Spinal cord (tissue), 10 donors: Measurements from ENCODE around the gene AEBP1. TPM values are rescaled to one million over a fixed set of nuclear protein-coding genes. Genes with fewer than 3 reads are reported as not detected.
"Not testable (repeated sequence)": the region's sequence is repeated elsewhere in the genome, so short reads cannot be mapped to it uniquely, and the experiment has no call there.

Experiments used
- DNase-seq, 6 donors: peaks; one replicate each; pipeline versions ENCODE4 v3.0.0 to v3.0.0-alpha.2; 2013 to 2015; ENCODE audit warnings: low spot score in 6 of 6, low read depth in 4 of 6
- H3K27ac ChIP-seq: one replicate; pipeline ENCODE4 v1.5.1; 2013; ENCODE audit warnings: low read depth, low read length, control low read depth
- H3K27me3 ChIP-seq: one replicate; pipeline ENCODE4 v1.6.1; 2013; ENCODE audit warnings: low read length; ENCODE audit not compliant: control insufficient read depth, insufficient read depth
- H3K36me3 ChIP-seq: one replicate; pipeline ENCODE4 v1.6.1; 2013; ENCODE audit warnings: low read length; ENCODE audit not compliant: control insufficient read depth, insufficient read depth
- H3K4me1 ChIP-seq: one replicate; pipeline ENCODE4 v1.6.1; 2013; ENCODE audit warnings: low read length; ENCODE audit not compliant: control insufficient read depth, insufficient read depth
- H3K4me3 ChIP-seq: one replicate; pipeline ENCODE4 v1.5.1; 2013; ENCODE audit warnings: low read depth, low read length, control low read depth
- H3K9me3 ChIP-seq: one replicate; pipeline ENCODE4 v1.6.1; 2013; ENCODE audit warnings: low read length; ENCODE audit not compliant: control insufficient read depth, insufficient read depth
- WGBS: methylation state at CpG from one replicate; pipeline ENCODE4 v1.1.5; 2013; ENCODE audit warnings: missing lambda C conversion rate; ENCODE audit not compliant: insufficient coverage; 5-methylcytosine and 5-hydroxymethylcytosine counted together
- polyA plus RNA-seq, 2 donors: library from polyadenylated mRNA; unstranded; fragments of 120-200 nt; gene quantifications; one replicate each; pipeline ENCODE4 v1.2.1, GENCODE V29; 2013; ENCODE audit not compliant: insufficient read length in 2 of 2
- total RNA-seq, 2 donors: library from RNA; depleted of rRNA in 1 of 2; stranded (reverse); fragments of 120-200 nt in 1 of 2; fragments of >200 nt in 1 of 2; gene quantifications; one replicate each; pipeline versions ENCODE4 v1.2.3 to v1.2.4, GENCODE V29; 2013 to 2014
- donor health status: healthy.

Gene AEBP1
- total and polyA plus RNA-seq, 4 donors = 39.9 to 102 (median 72.2) TPM

DNA sequence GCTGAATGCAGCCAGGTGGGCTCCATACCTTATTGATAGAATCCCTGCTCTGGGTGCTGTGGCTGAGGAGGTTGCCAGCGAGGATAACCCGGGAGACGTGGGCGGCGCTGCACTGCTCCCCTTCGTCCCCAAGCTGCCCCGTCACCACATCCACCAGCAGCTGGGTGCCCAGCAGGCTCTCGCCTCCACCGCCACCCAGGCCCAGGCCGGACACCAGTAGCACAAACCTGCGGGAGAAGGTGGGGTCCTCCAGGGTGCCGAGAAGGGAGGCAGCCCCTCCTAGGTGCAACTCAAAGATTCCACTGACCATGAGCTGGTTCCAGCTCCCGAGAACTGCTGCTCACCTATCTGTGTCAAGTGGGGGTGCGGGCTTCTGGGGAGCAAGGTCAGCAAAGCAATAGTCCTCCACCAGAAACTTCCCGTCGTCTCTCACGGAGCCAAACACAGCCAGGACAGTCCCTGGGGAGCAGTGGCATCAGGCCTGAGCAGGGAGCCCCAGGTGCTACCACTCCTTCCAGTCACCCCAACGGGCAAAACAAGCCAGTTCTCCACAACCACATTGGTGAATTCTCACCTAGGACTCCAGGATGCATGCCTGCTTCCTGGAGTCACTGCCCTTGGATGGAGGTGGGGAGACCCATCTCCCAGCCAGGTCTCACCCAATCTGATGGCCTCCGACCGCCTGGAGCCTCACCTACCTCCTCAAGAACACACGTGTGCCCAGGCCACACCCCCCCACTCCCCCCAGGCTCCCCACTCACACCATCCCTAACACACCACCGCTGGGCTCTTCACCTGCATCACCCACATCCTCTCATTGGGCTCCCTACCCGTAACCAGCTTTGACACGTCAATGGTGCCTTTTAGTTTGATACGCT is 12.9 kb downstream of the AEBP1 start:
- 93% methylated on average over 24 of the region's 25 CpGs for WGBS
- DNase-seq = no peak

DNA sequence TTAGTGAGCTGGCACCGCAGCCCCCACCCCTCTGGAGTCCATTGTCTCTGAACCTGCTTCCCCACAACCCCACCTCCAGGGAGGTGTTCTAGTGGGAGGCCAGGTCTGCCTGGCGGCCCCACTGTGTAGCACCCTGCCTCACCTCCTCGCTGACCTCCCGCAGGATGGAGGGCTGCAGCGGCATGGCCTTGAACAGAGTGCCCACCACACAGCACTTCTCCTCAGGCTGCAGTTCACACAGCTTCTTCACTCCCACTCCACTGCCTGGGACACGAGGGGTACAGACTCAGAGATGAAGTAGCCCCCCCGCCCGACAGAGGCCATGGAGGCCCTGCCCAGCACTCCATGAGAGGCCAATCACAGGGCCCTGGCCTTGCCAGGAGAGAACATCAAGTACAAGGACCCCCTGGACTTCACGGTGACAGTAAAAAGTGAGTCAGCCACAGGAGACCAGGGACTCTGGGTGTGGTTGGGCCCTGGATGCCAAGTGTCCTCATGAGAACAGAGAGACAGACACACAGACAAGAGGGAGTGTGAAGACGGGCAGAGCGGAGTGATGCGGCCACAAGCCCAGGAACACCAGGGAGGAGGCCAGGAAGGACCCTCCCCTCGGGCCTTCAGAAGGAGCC is 13.8 kb downstream of the AEBP1 start:
- peaks cover 80% of the 10 kb centered on the region for H3K36me3 ChIP-seq
- no peak overlapping the region for H3K27ac ChIP-seq
- DNase-seq = no peak
- 95% methylated on average over 11 of the region's 13 CpGs for WGBS
- no peak overlapping the region for H3K4me3 ChIP-seq
- H3K27me3 ChIP-seq = no peaks in the 10 kb centered on the region
- H3K9me3 ChIP-seq = no peaks in the 10 kb centered on the region
- peaks cover 50% of the 10 kb centered on the region for H3K4me1 ChIP-seq

More for the DNA sequence above, 12.9 kb downstream of the AEBP1 start:
- Histone ChIP-seq H3K9me3 (no peaks in the 10 kb centered on the region), H3K4me3 (no peak overlapping the region), H3K27me3 (no peaks in the 10 kb centered on the region), H3K27ac (no peak overlapping the region), H3K4me1 (peaks cover 54% of the 10 kb centered on the region), H3K36me3 (peaks cover 89% of the 10 kb centered on the region)

- DNase-seq = no peak
- H3K36me3 ChIP-seq = peaks cover 60% of the 10 kb centered on the region
- H3K27ac ChIP-seq = no peak overlapping the region
- WGBS = 86% methylated on average over 8 of the region's 8 CpGs
- H3K27me3 ChIP-seq = no peaks in the 10 kb centered on the region
- peaks cover 41% of the 10 kb centered on the region for H3K4me1 ChIP-seq
- H3K4me3 ChIP-seq = no peak overlapping the region
- no peaks in the 10 kb centered on the region for H3K9me3 ChIP-seq
Measured at GRCh38 chr7:44119829-44120380, 15.8 kb downstream of the AEBP1 start.

GRCh38 chr7:44120395-44120794 is 16.2 kb downstream of the AEBP1 start:
- H3K4me1 ChIP-seq = peaks cover 36% of the 10 kb centered on the region
- WGBS = no CpG with 5 or more reads among the region's 6 CpGs

GRCh38 chr7:44121761-44122420 is 17.7 kb downstream of the AEBP1 start:
- DNase-seq = no peak
- H3K4me1 ChIP-seq = peaks cover 23% of the 10 kb centered on the region
- WGBS = 88% methylated on average over 11 of the region's 12 CpGs
- no peaks in the 10 kb centered on the region for H3K27me3 ChIP-seq
- no peaks in the 10 kb centered on the region for H3K9me3 ChIP-seq
- H3K36me3 ChIP-seq = peaks cover 41% of the 10 kb centered on the region
- H3K27ac ChIP-seq = no peak overlapping the region
- no peak overlapping the region for H3K4me3 ChIP-seq

More at GRCh38 chr7:44120395-44120794, 16.2 kb downstream of the AEBP1 start:
- Histone ChIP-seq H3K36me3 (peaks cover 56% of the 10 kb centered on the region), H3K27me3 (no peaks in the 10 kb centered on the region), H3K9me3 (no peaks in the 10 kb centered on the region), H3K4me3 (no peak overlapping the region), H3K27ac (no peak overlapping the region)
- no peak for DNase-seq

- Histone ChIP-seq H3K27me3 (no peaks in the 10 kb centered on the region), H3K4me3 (peak overlapping the region; percentile 60), H3K27ac (peak overlapping the region; percentile 82), H3K36me3 (peaks cover 35% of the 10 kb centered on the region), H3K9me3 (peaks cover 2% of the 10 kb centered on the region), H3K4me1 (peaks cover 23% of the 10 kb centered on the region)
- WGBS = 40% methylated on average over 1 of the region's 1 CpG
- DNase-seq = no peak
Measured at GRCh38 chr7:44122529-44122928, 18.4 kb downstream of the AEBP1 start.

DNA sequence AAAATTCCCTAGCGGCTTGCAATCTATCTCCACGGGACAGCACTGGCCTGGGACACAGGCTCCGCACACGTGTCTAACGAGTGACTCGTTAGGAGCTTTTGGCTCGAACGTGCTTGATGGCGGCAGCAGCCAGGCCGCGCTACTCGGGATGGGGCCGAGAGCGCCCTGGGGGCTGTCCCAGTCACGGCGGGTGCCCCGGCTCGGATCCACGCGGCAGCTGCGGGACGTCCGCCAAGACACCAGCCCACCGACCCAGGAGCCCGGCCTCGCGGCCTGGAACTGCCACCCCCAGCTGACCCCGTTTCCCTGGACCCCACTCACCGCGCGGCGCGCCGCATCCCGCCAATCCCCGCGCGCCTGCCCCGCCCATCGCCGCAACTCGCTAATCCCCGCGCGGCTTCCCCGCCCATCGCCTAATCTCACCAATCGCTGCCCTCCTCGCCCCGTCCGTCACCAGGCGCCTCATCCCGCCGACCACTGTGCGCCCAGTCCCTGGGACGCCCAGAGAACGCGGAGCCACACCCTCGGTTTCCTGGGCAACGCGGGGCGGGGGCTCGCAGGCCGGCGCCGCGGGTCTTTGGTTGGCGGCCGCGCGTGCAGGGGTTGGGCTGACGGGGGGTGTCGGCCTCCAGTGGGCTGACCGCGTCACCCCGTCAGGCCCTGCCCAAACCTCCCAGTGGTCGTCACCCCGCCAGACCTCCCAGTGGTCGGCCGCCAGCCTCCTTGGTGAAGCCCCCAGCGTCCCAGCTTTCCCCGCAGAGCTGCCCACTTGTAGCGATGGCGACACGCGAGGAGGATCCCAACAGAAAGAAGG is 19.3 kb downstream of the AEBP1 start, which contains the start of gene POLD2:
TSS of gene POLD2 (minus strand) at position 359 of the 814 bp plus-strand sequence. CDS start 1,495 bp downstream, outside the sequence.
- Histone ChIP-seq H3K9me3 (peaks cover 2% of the 10 kb centered on the region), H3K36me3 (peaks cover 26% of the 10 kb centered on the region), H3K27ac (peak within 1 kb of the TSS; percentile 94), H3K4me1 (peaks cover 23% of the 10 kb centered on the region), H3K4me3 (peak within 1 kb of the TSS; percentile 78), H3K27me3 (no peaks in the 10 kb centered on the region)
- WGBS = under 1% methylated on average over 86 of the region's 86 CpGs
- DNase-seq = peak; percentile 86 to 99 (median 96)

- H3K27me3 ChIP-seq = no peaks in the 10 kb centered on the region
- WGBS = 100% methylated on average over 2 of the region's 6 CpGs
- no peak overlapping the region for H3K4me3 ChIP-seq
- no peak overlapping the region for H3K27ac ChIP-seq
- peaks cover 2% of the 10 kb centered on the region for H3K9me3 ChIP-seq
- no peak for DNase-seq
- H3K4me1 ChIP-seq = peaks cover 20% of the 10 kb centered on the region
- peaks cover 14% of the 10 kb centered on the region for H3K36me3 ChIP-seq
Measured at GRCh38 chr7:44124822-44125202, 20.7 kb downstream of the AEBP1 start.

- 92% methylated on average over 2 of the region's 4 CpGs for WGBS
- not testable (repeated sequence) for DNase-seq, H3K36me3 ChIP-seq, H3K27ac ChIP-seq, H3K27me3 ChIP-seq, H3K9me3 ChIP-seq, H3K4me3 ChIP-seq
- peaks cover 19% of the 10 kb centered on the region for H3K4me1 ChIP-seq
Measured at GRCh38 chr7:44126574-44126973, 22.4 kb downstream of the AEBP1 start.
